Stimulated activated CD8-positive, alpha-beta memory T cell treated with anti-CD3 and anti-CD28 coated beads, Interleukin-12 subunit alpha, Interleukin-12 subunit beta, amount 100 ng/mL, for 24 hours (primary cell): ENCODE data around the gene SEC11A.
"Not testable (repeated sequence)": the region's sequence is repeated elsewhere in the genome, so short reads cannot be mapped to it uniquely, and the experiment has no call there.

Source experiments
- DNase-seq: peaks from one replicate; pipeline ENCODE4 v3.0.0-alpha.2; 2020; ENCODE audit errors: extremely low read depth

Gene SEC11A

DNA sequence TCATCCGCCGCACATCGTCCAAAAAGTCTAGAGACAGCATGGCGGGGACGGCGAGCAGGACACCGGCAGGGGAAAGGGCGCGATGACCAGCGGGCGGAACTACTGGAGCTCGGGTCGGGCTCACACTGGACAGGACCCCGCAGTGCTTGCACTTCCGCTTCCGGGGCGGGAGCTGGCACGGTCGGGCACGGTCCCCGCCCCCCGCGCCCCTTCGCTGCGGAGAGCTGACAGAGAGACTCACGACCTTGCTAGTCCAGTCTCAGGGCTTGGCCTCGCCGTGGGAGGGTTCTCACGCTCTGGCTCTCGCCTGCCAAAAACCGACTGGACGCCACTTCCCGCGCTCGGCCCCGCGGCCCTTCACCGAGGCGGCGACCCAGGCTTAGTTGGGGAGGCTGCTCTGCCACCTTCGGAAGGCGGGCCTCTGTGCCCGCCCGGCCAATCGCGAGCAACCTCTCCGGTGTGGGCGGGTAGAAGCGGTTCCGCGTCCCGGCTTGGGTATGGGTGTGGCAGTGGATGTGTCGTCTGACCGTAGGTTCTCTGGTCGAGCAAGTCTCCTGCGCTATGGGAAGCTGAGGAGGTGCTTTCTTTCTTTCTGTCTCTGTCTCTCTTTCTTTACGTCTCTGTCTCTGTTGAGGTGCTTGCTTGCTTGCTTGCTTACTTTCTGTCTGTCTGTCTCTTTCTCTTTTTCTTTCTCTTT lies at the start of gene SEC11A:
Gene SEC11A, minus strand, starts transcription at position 104 of the 697 bp plus-strand sequence. Its CDS starts 64 bp downstream, at position 40.
- DNase-seq, result peak; percentile 81

DNA sequence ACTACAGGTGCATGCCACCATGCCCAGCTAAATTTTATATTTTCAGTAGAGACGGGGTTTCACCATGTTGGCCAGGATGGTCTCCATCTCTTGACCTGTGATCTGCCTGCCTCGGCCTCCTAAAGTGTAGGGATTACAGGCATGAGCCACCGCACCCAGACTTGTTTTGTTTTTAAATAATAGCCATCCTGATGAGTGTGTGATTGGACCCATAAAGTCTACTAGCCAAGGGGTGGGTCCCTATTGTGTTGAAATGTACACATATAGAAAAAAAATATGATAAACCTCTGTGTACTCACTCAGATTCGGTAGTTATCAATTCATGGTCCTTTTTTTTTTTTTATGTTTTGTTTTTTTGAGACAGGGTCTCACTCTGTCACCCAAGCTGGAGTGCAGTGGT lies 49.7 kb upstream of the SEC11A start:
- DNase-seq, result no peak

- DNase-seq, result no peak
Observed at GRCh38 chr15:84764989-84765388, 49.0 kb upstream of the SEC11A start.

- no peak for DNase-seq
Observed at GRCh38 chr15:84764585-84764984, 48.6 kb upstream of the SEC11A start.

DNA sequence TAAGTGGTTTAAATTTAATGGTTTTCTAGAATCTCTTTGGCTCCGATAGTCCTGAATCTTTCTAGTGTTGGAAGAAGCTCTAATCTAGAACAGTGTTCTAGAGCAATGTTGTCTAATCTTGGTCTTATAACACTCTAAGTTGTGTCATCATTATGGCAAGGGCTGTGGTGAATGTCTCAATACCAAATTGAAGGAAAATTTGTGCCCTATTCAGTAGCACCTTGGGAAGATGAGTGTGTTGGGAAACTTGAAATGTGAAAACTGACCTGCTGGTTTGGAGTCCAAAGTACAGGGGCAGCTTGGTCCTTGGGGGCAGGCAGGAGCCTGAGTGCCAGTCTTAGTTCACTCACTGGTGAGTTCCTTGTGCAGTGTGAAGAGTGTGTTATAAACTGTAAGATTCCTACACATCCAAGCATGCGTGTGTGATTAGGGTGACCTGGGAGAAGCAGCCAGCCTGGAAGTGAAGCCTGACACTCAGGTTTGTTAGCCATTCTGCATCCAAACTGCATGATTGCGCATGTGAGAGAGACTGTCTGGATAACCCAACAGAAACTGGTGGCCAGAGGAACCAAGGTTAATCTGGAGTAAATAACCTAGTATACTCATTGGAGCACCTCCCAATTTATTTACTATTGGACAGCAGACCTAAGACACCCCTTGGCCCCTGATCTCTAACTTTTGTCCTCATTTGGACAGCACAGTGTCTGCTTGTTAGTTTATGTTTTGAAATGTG lies 47.1 kb upstream of the SEC11A start:
- no peak for DNase-seq

GRCh38 chr15:84761607-84762131 lies 45.7 kb upstream of the SEC11A start:
- DNase-seq, result no peak

- no peak for DNase-seq
Observed at GRCh38 chr15:84760219-84760618, 44.3 kb upstream of the SEC11A start.

DNA sequence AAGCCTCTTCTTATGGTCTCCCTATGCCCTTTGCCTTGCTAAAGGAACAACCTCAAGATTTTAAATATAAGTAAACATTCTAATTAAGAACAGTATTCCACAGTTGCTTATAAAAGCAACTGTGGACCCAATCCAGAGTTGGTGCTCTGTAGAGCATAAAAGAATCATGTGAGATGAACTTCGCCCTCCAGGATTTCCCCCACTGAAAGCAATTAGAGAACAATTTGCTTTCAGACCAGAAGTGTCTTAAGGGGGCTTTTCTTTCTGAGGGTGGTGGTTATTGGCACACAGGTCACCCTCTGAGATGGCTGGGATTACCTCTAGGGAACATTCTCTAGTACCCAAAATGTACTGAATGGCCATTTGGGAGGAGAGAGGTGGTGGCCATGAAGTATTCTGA lies 43.1 kb upstream of the SEC11A start:
- DNase-seq, result no peak

DNA sequence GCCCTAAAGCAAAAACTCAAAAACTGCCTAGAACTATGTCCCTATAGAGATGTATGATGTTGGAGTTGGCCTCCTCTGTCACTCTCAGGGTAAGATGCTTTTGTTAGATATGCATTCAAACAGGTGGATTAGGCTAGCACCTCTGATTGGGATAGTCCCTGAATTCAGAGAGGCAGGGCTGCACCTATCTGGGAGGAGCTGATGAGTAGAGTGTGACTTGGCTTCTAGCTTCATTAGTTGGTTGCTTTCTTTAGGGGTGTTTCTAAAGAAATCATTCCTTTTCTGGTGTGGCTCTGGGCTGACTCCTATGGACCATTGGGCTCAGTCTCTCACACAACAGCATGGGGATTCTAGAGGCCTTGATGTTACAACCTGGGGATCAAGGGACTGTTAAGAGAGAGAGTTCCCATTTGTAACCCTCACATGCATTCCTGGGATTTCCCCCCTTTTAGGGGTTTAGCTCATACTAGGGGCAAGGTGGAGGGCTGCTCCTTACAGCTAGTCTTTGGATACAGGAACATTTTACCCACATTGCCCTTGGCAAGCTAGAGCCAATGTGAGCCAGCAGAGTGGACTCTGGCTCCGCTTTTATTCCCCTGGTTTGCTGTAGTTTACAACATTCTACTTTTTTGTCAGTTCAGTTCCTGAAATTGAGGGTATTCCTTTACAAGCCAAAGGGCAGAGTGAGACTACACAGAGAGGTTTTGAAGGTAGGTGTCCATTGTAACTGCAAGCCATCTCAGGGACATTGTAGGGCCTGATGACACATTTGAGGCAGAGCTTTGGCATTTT lies 40.0 kb upstream of the SEC11A start:
- no peak for DNase-seq

- not testable (repeated sequence) for DNase-seq
Observed at GRCh38 chr15:84754889-84755288, 39.0 kb upstream of the SEC11A start.

GRCh38 chr15:84752700-84753099 lies 36.8 kb upstream of the SEC11A start:
- DNase-seq, result no peak

DNA sequence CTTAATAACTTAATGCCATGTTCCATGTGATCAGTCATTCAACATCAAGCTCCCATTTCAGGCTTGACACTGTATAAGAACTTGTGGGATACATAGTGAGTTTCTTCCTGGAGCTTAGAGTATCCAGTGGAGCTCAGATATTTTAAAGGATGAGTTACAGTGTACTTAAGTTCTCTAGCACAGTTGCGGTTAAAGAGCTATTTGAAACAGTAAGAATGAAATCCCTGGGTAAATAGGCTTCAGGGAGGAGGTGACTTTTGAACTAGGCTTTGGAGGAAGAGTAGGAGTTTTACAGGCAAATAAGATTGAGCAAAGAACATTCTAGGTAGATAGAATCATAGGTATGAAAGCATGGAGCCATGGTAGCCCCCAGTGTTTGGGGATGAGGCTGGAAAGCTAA lies 36.3 kb upstream of the SEC11A start:
- DNase-seq, result no peak

GRCh38 chr15:84751721-84752120 lies 35.8 kb upstream of the SEC11A start:
- not testable (repeated sequence) for DNase-seq

GRCh38 chr15:84750583-84751092 lies 34.7 kb upstream of the SEC11A start:
- DNase-seq, result no peak

GRCh38 chr15:84749111-84749991 lies 33.4 kb upstream of the SEC11A start:
- no peak for DNase-seq

- DNase-seq, result peak; percentile 49
Observed at GRCh38 chr15:84748274-84749110, 32.6 kb upstream of the SEC11A start, which contains the start of gene ZNF592. Gene ZNF592, plus strand, starts transcription at chr15:84748592. Its CDS starts 34,084 bp downstream, at chr15:84782676.

- no peak for DNase-seq
Observed at GRCh38 chr15:84747416-84748273, 31.7 kb upstream of the SEC11A start.

DNA sequence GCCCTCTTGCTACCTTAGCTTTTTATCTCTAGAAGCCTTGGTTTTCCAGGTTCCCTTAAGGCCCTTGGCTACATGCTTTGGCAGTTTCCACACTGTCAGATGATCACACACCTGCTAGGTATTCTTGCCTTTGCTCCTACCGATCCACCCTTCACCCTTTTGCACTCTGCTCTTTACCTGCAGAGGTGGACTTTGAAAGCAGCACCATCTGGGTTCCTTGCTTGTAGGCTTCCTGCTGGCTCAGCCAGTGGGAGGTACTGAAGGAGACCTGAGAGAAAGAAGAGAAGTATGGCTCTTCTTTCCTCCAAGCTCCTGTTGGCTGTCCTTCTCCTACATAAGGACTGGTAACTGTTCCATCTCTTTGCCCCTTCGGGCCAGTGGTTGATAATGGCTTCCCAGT lies 25.2 kb upstream of the SEC11A start:
- no peak for DNase-seq

DNA sequence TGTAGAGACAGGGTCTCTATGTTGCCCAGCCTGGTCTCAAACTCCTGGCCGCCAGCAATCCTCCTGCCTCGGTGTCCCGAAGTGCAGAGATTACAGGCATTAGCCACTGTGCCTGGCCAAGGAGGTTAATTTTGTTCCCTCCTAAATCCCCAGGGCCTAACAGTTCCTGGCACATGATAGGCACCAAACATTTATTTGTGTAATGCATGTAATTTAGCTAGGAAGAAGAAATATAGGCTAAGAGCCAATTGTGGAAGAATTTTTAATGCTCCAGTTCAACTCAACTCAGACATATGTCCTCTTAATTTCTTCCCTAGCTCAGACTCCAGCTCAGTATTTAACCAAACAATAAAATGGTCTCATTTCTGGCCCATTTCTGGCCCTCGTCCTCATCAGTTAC lies 24.8 kb upstream of the SEC11A start:
- no peak for DNase-seq
